ENCODE measurements around the gene RGS6. TPM values are rescaled to one million over a fixed set of nuclear protein-coding genes. Genes with fewer than 3 reads are reported as not detected.

Gene RGS6
- polyA plus RNA-seq, 2 donors = 0.11 to 0.29 TPM

- 87% methylated on average over 2 of the region's 2 CpGs for WGBS, 2 donors
- no peak overlapping the region for H3K4me3 ChIP-seq (ENCODE audit: low read depth in 1 of 2, low read length in 2 of 2)
- peaks cover 2 to 5% of the 10 kb centered on the region in 2 donors for H3K9me3 ChIP-seq (ENCODE audit: control insufficient read depth in 2 of 2, insufficient read depth in 1 of 2, low read depth in 1 of 2, low read length in 1 of 2)
- H3K4me1 ChIP-seq (ENCODE audit: control insufficient read depth in 2 of 2, insufficient read depth in 2 of 2, low read length in 1 of 2) = no peaks in the 10 kb centered on the region
- no peak overlapping the region for H3K27ac ChIP-seq (ENCODE audit: low read depth in 2 of 2, low read length in 1 of 2)
- H3K36me3 ChIP-seq (ENCODE audit: control insufficient read depth in 2 of 2, insufficient read depth in 2 of 2, low read length in 1 of 2) = no peaks in the 10 kb centered on the region
- H3K27me3 ChIP-seq (ENCODE audit: control insufficient read depth in 1 of 2, insufficient read depth in 2 of 2, low read length in 2 of 2) = no peaks in the 10 kb centered on the region
Measured at GRCh38 chr14:72488514-72488913, 556.3 kb downstream of the RGS6 start.

DNA sequence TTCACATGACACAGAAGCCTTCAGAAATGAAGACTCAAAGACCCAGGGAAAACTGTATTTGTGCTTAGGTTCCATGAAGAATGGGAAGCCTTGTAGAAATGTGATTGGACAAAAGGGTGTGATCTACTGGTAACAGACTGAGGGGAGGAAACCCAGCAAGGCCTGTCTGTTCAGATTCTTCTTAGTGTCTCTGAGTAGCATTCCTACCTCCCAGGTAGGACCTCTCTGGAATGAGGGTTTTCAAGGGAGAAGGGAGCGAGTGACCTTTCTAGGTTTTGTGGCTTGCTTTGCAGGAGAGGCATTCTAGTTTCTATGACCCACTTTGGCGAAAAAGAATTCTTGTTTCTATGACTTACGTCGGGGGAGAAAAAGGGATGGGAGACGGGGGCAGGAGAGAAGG is 560.0 kb downstream of the RGS6 start:
- Histone ChIP-seq H3K27me3 (ENCODE audit: control insufficient read depth in 1 of 2, insufficient read depth in 2 of 2, low read length in 2 of 2) (no peaks in the 10 kb centered on the region), H3K4me3 (ENCODE audit: low read depth in 1 of 2, low read length in 2 of 2) (no peak overlapping the region), H3K9me3 (ENCODE audit: control insufficient read depth in 2 of 2, insufficient read depth in 1 of 2, low read depth in 1 of 2, low read length in 1 of 2) (peaks cover 2 to 5% of the 10 kb centered on the region in 2 donors), H3K27ac (ENCODE audit: low read depth in 2 of 2, low read length in 1 of 2) (no peak overlapping the region), H3K36me3 (ENCODE audit: control insufficient read depth in 2 of 2, insufficient read depth in 2 of 2, low read length in 1 of 2) (no peaks in the 10 kb centered on the region), H3K4me1 (ENCODE audit: control insufficient read depth in 2 of 2, insufficient read depth in 2 of 2, low read length in 1 of 2) (no peaks in the 10 kb centered on the region)
- WGBS, 2 donors = 94 to 99% methylated on average over 5 of the region's 5 CpGs

DNA sequence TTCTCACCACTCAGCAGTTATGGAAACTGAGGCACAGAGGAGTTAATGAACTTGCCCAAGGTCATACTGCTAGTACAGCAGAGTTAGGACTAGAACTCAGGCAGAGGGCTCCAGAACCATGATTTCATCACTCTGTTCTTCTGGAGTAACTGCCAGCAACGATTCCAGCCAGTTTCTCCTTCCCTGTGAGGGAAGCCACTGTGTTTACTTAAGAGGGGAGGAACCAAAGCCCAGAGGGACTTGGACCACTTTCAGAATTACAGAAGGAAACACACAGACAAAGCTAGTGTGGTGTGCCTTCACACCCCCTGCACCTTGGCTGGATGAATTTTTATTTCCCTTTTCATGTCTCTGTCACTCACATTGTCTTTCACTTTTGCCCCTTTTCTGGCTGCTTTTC is 563.4 kb downstream of the RGS6 start:
- Histone ChIP-seq H3K27ac (ENCODE audit: low read depth in 2 of 2, low read length in 1 of 2) (no peak overlapping the region), H3K4me3 (ENCODE audit: low read depth in 1 of 2, low read length in 2 of 2) (no peak overlapping the region), H3K4me1 (ENCODE audit: control insufficient read depth in 2 of 2, insufficient read depth in 2 of 2, low read length in 1 of 2) (no peaks in the 10 kb centered on the region), H3K27me3 (ENCODE audit: control insufficient read depth in 1 of 2, insufficient read depth in 2 of 2, low read length in 2 of 2) (no peaks in the 10 kb centered on the region), H3K9me3 (ENCODE audit: control insufficient read depth in 2 of 2, insufficient read depth in 1 of 2, low read depth in 1 of 2, low read length in 1 of 2) (no peaks in the 10 kb centered on the region), H3K36me3 (ENCODE audit: control insufficient read depth in 2 of 2, insufficient read depth in 2 of 2, low read length in 1 of 2) (no peaks in the 10 kb centered on the region)
- 5% methylated on average over 1 of the region's 1 CpG for WGBS, 2 donors

GRCh38 chr14:72498646-72499045 is 566.4 kb downstream of the RGS6 start:
- H3K36me3 ChIP-seq (ENCODE audit: control insufficient read depth in 2 of 2, insufficient read depth in 2 of 2, low read length in 1 of 2) = no peaks in the 10 kb centered on the region
- no peaks in the 10 kb centered on the region for H3K4me1 ChIP-seq (ENCODE audit: control insufficient read depth in 2 of 2, insufficient read depth in 2 of 2, low read length in 1 of 2)
- 90 to 91% methylated on average over 7 of the region's 7 CpGs for WGBS, 2 donors
- no peaks in the 10 kb centered on the region for H3K9me3 ChIP-seq (ENCODE audit: control insufficient read depth in 2 of 2, insufficient read depth in 1 of 2, low read depth in 1 of 2, low read length in 1 of 2)
- no peak overlapping the region for H3K4me3 ChIP-seq (ENCODE audit: low read depth in 1 of 2, low read length in 2 of 2)
- H3K27me3 ChIP-seq (ENCODE audit: control insufficient read depth in 1 of 2, insufficient read depth in 2 of 2, low read length in 2 of 2) = peaks cover 0 to 2% of the 10 kb centered on the region in 2 donors
- H3K27ac ChIP-seq (ENCODE audit: low read depth in 2 of 2, low read length in 1 of 2) = no peak overlapping the region

- 88 to 90% methylated on average over 5 of the region's 5 CpGs for WGBS, 2 donors
Measured at GRCh38 chr14:72499746-72500145, 567.5 kb downstream of the RGS6 start.

DNA sequence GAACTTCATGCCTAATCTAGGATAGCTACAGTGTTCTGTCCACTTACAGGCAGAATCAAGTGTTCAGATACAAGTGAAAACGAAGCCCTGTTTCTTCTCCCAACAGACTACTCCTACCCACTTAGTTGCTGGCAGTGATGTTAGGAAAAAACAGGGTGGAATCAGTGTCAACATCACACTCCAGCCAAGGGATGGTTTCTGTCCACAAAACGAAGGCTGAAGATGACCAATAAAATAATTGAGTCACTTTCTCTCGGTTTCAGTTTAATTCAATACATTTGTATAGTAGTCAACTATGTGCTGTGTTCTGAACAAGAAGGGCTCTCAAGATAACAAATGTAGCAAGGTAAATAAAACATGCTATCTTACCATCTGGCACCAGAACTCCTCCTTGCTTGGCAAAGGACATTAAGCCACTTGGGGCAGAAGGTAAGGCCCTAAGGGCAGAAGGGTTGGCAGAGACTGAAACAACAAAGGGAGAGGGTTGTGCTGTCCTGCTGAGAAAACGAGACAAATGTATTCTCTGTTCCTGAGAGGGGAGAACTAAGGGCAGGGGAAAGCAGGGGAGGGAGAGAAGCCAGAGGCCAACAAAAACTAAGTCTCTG is 568.1 kb downstream of the RGS6 start:
- Histone ChIP-seq H3K27me3 (ENCODE audit: control insufficient read depth in 1 of 2, insufficient read depth in 2 of 2, low read length in 2 of 2) (peaks cover 0 to 2% of the 10 kb centered on the region in 2 donors), H3K27ac (ENCODE audit: low read depth in 2 of 2, low read length in 1 of 2) (no peak overlapping the region), H3K9me3 (ENCODE audit: control insufficient read depth in 2 of 2, insufficient read depth in 1 of 2, low read depth in 1 of 2, low read length in 1 of 2) (no peaks in the 10 kb centered on the region), H3K36me3 (ENCODE audit: control insufficient read depth in 2 of 2, insufficient read depth in 2 of 2, low read length in 1 of 2) (no peaks in the 10 kb centered on the region), H3K4me3 (ENCODE audit: low read depth in 1 of 2, low read length in 2 of 2) (no peak overlapping the region), H3K4me1 (ENCODE audit: control insufficient read depth in 2 of 2, insufficient read depth in 2 of 2, low read length in 1 of 2) (no peaks in the 10 kb centered on the region)
- WGBS, 2 donors = 39 to 50% methylated on average over 4 of the region's 4 CpGs

More at GRCh38 chr14:72499746-72500145, 567.5 kb downstream of the RGS6 start:
- Histone ChIP-seq H3K27me3 (ENCODE audit: control insufficient read depth in 1 of 2, insufficient read depth in 2 of 2, low read length in 2 of 2) (peaks cover 0 to 2% of the 10 kb centered on the region in 2 donors), H3K4me3 (ENCODE audit: low read depth in 1 of 2, low read length in 2 of 2) (no peak overlapping the region), H3K27ac (ENCODE audit: low read depth in 2 of 2, low read length in 1 of 2) (no peak overlapping the region), H3K36me3 (ENCODE audit: control insufficient read depth in 2 of 2, insufficient read depth in 2 of 2, low read length in 1 of 2) (no peaks in the 10 kb centered on the region), H3K9me3 (ENCODE audit: control insufficient read depth in 2 of 2, insufficient read depth in 1 of 2, low read depth in 1 of 2, low read length in 1 of 2) (no peaks in the 10 kb centered on the region), H3K4me1 (ENCODE audit: control insufficient read depth in 2 of 2, insufficient read depth in 2 of 2, low read length in 1 of 2) (no peaks in the 10 kb centered on the region)

- no peaks in the 10 kb centered on the region for H3K4me1 ChIP-seq (ENCODE audit: control insufficient read depth in 2 of 2, insufficient read depth in 2 of 2, low read length in 1 of 2)
- H3K9me3 ChIP-seq (ENCODE audit: control insufficient read depth in 2 of 2, insufficient read depth in 1 of 2, low read depth in 1 of 2, low read length in 1 of 2) = no peaks in the 10 kb centered on the region
- 92 to 99% methylated on average over 5 of the region's 5 CpGs for WGBS, 2 donors
- H3K27ac ChIP-seq (ENCODE audit: low read depth in 2 of 2, low read length in 1 of 2) = no peak overlapping the region
- H3K27me3 ChIP-seq (ENCODE audit: control insufficient read depth in 1 of 2, insufficient read depth in 2 of 2, low read length in 2 of 2) = peaks cover 0 to 2% of the 10 kb centered on the region in 2 donors
- no peaks in the 10 kb centered on the region for H3K36me3 ChIP-seq (ENCODE audit: control insufficient read depth in 2 of 2, insufficient read depth in 2 of 2, low read length in 1 of 2)
- H3K4me3 ChIP-seq (ENCODE audit: low read depth in 1 of 2, low read length in 2 of 2) = no peak overlapping the region
Measured at GRCh38 chr14:72501439-72501838, 569.2 kb downstream of the RGS6 start.

- Histone ChIP-seq H3K4me3 (ENCODE audit: low read depth in 1 of 2, low read length in 2 of 2) (no peak overlapping the region), H3K9me3 (ENCODE audit: control insufficient read depth in 2 of 2, insufficient read depth in 1 of 2, low read depth in 1 of 2, low read length in 1 of 2) (no peaks in the 10 kb centered on the region), H3K4me1 (ENCODE audit: control insufficient read depth in 2 of 2, insufficient read depth in 2 of 2, low read length in 1 of 2) (no peaks in the 10 kb centered on the region), H3K27me3 (ENCODE audit: control insufficient read depth in 1 of 2, insufficient read depth in 2 of 2, low read length in 2 of 2) (peaks cover 0 to 2% of the 10 kb centered on the region in 2 donors), H3K36me3 (ENCODE audit: control insufficient read depth in 2 of 2, insufficient read depth in 2 of 2, low read length in 1 of 2) (no peaks in the 10 kb centered on the region), H3K27ac (ENCODE audit: low read depth in 2 of 2, low read length in 1 of 2) (no peak overlapping the region)
- 82% methylated on average over 1 of the region's 1 CpG for WGBS, 2 donors
Measured at GRCh38 chr14:72503271-72503670, 571.0 kb downstream of the RGS6 start.

DNA sequence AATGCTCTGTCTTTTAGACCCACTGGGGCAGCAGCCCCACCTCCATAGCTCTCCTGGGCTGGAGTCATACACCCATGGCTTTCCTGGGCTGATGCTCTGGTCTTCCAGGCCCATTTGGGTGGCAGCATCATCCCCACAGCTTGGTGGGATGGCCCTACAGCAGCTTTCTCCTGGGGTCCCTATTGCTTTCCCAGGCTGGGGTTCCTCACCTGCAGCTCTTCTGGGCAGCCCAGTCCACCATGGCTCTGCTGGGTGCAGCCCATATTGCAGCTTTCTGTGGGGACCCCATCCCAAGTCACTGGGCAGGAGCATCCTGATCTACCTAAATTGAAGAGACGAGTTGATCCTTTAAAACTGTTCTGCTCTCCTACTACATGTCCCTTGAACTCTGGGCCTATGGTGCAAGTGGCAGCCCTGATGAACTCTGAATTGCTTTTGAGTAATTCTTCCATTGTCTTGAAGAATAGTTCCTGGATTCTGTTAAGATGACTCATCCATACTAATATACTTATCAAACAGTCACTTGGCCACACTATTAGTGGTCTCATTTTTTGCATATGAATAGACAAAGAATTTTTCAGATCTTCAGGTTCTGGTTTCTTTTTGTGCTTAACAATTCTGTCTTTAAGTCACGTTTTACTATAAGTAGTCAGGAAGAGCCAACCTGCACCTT is 571.6 kb downstream of the RGS6 start:
- no peaks in the 10 kb centered on the region for H3K4me1 ChIP-seq (ENCODE audit: control insufficient read depth in 2 of 2, insufficient read depth in 2 of 2, low read length in 1 of 2)
- no peaks in the 10 kb centered on the region for H3K36me3 ChIP-seq (ENCODE audit: control insufficient read depth in 2 of 2, insufficient read depth in 2 of 2, low read length in 1 of 2)
- H3K9me3 ChIP-seq (ENCODE audit: control insufficient read depth in 2 of 2, insufficient read depth in 1 of 2, low read depth in 1 of 2, low read length in 1 of 2) = no peaks in the 10 kb centered on the region
- no peak overlapping the region for H3K4me3 ChIP-seq (ENCODE audit: low read depth in 1 of 2, low read length in 2 of 2)
- WGBS, 2 donors = 76 to 87% methylated on average over 2 of the region's 2 CpGs
- H3K27me3 ChIP-seq (ENCODE audit: control insufficient read depth in 1 of 2, insufficient read depth in 2 of 2, low read length in 2 of 2) = peaks cover 0 to 2% of the 10 kb centered on the region in 2 donors
- H3K27ac ChIP-seq (ENCODE audit: low read depth in 2 of 2, low read length in 1 of 2) = no peak overlapping the region

GRCh38 chr14:72510566-72510965 is 578.3 kb downstream of the RGS6 start:
- 67 to 74% methylated on average over 4 of the region's 4 CpGs for WGBS, 2 donors
- no peaks in the 10 kb centered on the region for H3K9me3 ChIP-seq (ENCODE audit: control insufficient read depth in 2 of 2, insufficient read depth in 1 of 2, low read depth in 1 of 2, low read length in 1 of 2)
- H3K27ac ChIP-seq (ENCODE audit: low read depth in 2 of 2, low read length in 1 of 2) = no peak overlapping the region
- no peaks in the 10 kb centered on the region for H3K4me1 ChIP-seq (ENCODE audit: control insufficient read depth in 2 of 2, insufficient read depth in 2 of 2, low read length in 1 of 2)
- H3K4me3 ChIP-seq (ENCODE audit: low read depth in 1 of 2, low read length in 2 of 2) = no peak overlapping the region
- no peaks in the 10 kb centered on the region for H3K27me3 ChIP-seq (ENCODE audit: control insufficient read depth in 1 of 2, insufficient read depth in 2 of 2, low read length in 2 of 2)
- no peaks in the 10 kb centered on the region for H3K36me3 ChIP-seq (ENCODE audit: control insufficient read depth in 2 of 2, insufficient read depth in 2 of 2, low read length in 1 of 2)

All from esophagus (tissue), 2 donors.